ENCODE results near the gene C21orf58.

C21orf58 gene

DNA sequence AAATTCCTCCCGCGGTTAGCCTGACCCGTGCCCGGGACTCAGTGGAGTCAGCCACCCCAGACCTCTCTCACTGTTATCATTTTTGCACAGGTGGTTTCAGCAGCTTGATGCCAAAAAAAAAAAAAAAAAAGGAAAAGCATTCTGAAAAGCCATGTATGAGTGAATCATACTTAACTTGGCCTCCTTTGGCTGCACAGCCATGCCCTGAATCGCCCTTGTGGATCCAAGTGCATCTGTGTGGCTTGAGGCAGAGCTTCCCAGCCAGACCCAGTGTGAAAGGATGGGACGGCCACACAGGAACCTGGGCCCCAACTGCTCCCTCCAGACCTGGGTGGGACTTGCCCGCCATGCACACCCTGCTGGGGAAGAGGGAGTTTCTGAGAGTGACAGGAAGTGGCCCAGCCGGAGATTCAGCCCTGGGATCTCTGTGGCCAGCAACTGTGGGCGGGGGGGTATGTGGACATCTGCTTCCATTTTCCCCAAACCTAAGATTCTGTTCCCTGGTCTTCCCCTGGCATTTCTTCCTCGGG, 29.0 kb downstream of the C21orf58 start:
- no peak for DNase-seq

- DNase-seq: no peak
These were observed 32.1 kb downstream of the C21orf58 start for GRCh38 chr21:46291561-46291960.

- DNase-seq: no peak
These were observed 34.0 kb downstream of the C21orf58 start for GRCh38 chr21:46289655-46290179.

DNA sequence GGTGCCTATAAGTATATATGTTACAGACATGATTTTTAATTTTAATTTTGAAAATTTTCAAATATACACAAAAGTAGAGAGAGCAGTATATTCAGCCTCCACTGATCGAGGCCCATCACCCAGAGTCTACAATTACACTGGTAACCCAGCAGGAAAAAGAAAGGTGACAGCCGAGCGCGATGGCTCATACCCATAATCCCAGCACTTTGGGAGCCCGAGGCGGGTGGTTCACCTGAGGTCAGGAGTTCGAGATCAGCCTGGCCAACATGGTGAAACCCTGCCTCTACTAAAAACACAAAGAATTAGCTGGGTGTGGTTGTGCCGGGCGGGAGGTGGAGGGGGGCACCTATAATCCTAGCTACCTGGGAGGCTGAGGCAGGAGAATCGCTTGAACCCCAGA, 36.1 kb downstream of the C21orf58 start:
- no peak for DNase-seq

DNA sequence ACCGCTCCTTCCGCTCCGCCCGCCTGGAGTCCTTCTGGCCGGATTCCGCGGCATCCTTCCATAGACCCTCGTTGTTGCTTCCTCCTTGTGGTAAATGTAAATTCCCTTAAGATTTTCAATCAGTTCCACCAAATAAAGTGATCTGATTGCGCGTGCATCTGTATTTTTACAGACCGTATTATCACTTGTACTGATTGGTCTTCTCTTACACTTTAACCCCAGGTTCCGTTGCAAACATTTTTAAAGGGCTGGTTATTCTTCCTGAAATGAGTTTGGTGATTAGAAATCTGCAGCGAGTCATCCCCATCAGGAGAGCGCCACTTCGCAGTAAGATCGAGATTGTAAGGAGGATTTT, 37.0 kb downstream of the C21orf58 start:
- no peak for DNase-seq

- peak; percentile 64 to 72 for DNase-seq
These were observed 37.7 kb downstream of the C21orf58 start, which contains the start of gene YBEY for GRCh38 chr21:46285761-46286647. YBEY (plus strand) TSS chr21:46286342; CDS start chr21:46286914, 572 bp downstream.

DNA sequence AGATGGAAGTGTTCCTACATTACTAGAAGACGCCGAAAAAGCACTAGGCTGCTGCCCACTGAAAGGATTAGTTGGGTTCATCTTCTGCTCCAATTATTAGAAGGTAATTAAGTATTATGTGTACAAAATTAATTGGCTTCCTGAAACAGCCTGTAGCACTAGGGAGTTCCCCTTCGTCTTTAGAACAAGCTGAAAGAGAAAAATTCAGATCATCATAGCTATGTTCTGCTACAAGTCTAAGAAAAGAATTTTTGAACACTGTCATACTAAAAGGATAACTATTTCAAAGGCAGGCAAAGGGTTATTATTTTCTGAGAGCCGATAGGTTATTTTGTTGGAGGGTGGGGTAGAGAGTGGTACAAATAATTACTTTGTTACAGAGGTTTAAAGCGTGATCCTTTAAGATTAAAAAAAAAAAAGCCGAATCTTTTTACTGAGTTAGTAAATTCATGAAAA, 38.4 kb downstream of the C21orf58 start, which contains the start of gene MCM3AP:
Gene MCM3AP (minus strand): TSS at position 406 of the 456 bp plus-strand sequence. CDS start 325 bp downstream, at position 81.
- no peak for DNase-seq

DNA sequence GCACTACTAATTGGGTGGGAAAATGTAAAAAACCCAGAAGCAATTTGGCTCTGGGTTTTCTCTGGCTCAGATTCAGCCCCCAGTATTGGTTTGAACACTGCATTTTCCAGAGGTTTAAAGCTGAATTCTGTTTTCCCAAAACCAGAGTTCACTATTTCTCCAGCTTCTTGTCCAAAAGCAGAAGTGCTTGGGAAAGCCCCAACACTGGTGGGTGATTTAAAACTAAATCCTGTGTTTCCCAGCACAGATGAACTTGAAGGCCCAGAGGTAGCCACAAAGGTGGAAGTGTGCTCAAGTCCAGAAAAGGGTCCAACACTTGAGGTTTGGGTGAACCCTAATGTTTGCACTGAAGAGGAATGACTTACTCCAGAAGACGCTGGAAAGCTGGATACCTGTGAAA, 38.9 kb downstream of the C21orf58 start:
- DNase-seq: no peak

DNA sequence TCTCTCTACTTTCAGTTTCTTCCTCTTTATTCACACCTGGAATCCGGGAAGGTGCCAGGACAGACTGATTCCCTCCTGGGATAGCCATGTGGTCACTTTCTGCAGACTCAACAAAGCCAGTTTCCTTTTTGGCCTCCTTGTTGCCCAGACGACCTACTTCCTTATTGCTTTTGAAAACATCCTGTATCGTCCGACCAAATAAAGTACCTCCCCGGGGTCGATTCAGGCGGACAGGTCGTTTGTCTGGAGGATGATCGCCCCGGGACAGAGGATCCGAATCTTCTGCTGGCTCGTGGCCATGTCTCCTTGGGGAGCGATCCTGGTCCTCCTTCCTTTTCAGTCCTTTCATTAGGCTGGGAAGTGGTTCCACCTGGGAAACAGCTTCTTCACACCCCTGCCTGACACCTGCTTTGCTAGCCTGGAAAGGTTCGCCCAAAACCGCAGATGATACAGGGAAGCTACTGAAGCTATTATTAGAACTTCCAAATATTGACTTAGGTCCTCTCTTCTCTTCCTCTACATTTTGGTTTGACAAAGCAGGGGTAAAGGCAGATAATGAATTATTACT, 39.5 kb downstream of the C21orf58 start:
- DNase-seq: no peak

DNA sequence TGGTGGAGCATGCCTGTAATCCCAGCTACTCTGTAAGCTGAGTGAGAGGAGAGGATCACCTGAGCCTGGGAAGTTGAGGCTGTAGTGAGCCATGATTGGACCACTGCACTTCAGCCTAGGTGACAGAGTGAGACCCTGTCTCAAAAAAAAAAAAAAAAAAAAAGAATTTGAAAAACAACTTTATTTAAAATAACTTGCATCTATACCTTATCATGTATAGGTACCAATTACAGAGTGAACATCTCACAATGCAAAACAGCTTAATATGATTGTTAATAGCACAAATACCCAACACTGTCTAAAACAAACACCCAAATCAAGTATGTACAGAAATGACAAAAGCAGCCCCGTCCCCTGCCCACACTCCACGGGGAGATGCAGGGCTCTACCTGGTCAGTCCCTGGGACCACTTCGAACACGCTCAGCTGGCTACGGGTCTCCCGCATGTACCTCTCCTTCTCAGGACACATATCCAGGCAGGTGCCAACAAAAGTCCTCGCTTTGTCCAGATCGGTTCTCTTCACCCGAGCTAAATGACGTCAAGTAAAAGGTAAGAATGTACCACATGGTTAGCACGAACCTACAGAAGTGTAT, 48.8 kb downstream of the C21orf58 start:
- no peak for DNase-seq

- DNase-seq: no peak
These were observed 50.3 kb downstream of the C21orf58 start for GRCh38 chr21:46273341-46273740.

DNA sequence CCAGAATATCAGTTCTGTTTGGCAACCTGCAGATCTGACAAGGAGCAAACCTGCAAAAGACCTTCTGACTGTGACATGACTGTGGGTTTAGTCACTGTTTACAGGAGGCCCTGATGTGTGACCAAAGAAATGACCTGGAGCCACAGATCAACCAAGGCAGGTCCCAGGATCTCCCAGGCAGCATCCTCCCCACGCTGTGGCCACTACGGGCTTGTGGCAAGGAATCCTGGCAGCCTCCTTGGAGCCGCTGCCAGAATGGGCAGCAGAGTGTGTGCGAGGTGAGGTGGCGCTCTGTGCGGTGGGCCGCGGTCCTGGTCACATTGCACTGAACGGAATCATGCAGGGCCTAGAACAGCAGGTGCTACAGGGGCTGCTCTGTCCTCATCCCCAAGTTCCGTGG, 54.2 kb downstream of the C21orf58 start:
- DNase-seq: no peak

DNA sequence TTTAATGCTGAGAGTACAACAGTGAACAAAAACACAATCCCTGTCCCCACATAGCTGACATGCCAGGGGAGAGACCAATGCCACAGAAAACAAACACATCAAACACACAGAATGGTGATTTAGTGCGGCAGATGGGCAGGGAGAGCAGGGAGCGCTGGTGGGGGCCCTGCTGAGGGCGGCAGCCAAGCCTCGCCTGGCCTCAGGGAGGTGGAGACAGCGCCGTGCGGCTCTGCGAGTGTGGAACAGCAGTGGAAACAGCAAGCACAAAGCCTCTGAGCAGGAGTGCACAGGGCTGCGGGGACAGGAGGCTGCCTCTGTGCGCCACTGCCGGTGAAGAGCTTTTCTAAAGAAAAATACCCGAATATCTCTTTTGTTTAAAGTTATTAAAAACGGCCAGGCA, 55.3 kb downstream of the C21orf58 start:
- DNase-seq: no peak

DNA sequence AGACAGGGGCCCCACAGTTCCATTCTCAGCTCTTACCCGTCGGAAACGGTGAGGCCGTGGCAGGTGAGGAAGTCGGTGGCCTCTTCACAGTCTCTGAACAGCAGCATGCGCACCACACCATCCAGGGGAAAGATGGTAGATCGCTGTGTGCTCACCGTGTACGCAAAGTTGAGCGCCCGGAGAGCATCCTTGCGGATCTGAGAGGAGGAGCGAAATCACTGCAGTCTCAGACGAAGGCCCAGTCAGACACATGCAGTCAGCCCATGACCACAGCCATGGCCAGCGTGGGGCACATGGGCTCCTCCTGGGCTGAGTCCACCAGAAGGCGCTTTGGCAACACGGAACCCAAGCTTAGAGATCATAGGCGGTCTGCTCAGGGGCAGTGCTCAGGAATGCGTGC, 56.7 kb downstream of the C21orf58 start:
- no peak for DNase-seq

GRCh38 chr21:46265736-46266525, 57.7 kb downstream of the C21orf58 start:
- no peak for DNase-seq

GRCh38 chr21:46264690-46265144, 59.0 kb downstream of the C21orf58 start:
- DNase-seq: no peak

- no peak for DNase-seq
These were observed 59.5 kb downstream of the C21orf58 start for GRCh38 chr21:46264046-46264689.

DNA sequence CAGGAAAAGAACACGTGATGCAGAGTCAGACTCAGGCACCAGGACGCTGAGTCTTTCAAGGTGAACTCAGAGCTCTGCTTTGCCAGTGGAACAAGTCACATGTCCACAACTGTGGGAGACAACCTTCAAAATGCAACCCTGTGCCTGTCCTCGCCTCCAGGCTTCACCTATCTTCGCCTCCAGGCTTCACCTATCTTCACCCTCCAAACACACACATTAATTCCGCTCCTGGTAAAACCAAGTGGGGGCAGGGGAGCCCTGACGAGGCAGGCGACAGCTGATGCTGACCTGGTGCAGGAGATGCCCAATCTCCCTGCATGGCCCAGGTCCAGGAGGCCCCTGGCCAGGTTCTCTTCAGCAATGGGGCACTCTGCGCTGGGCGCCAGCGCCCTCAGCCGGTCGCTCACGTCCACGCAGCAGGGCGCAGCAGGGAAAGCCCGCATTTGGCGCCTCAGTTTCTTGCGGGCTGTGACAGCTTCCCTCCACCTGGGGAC, 67.1 kb downstream of the C21orf58 start:
- no peak for DNase-seq

DNA sequence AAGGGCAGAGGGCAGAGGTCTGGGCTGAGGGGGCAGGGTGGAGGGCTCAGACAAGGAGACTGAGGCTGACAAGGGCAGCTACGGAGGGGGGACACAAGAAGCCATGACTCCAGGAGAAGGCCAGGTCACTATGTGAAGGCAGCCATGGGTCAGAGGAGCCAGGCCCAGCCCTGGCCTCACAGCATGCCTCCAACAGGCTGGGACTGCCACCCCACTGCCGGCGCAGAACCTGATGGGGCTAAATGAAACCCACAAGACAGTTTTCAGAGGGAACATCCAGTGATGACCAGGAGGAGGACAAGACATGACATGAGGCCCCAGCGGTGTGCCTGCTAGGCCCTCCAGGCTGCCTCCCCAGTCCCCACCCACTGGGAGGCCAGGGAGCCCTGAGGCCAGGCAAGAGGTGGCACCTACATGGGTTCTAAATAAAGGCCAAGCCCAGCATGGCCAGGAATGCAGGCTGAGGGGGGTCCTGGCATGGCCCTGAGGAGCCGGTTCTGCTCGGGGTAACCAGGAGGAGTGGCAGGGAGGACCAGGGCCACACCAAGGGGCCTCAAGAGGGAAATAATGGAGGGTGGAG, 67.8 kb downstream of the C21orf58 start:
- DNase-seq: no peak

DNA sequence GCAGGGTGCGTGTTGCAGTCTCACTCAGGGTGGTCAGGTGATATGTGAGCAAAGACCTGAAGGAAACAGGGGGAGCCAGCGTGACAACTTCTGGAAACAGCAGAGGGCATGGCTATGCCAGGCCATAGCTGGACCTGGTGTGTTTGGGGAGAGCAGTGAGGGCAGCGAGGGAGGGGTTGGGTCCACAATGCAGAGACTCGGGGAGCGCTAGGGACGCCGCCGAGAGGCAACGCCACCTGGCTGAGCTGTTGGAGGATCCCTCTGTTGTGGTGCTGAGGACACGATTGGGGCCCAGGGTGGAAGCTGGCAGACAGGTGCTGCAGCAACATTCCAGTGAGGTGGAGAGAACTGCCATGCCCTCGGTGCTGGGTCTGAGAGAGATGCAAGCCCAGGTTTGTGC, 68.5 kb downstream of the C21orf58 start:
- DNase-seq: no peak
